HG03103 (cell line): Measurements from ENCODE around the gene SGCE.

Experiments
- ATAC-seq: cut with Tn5 transposase; IDR thresholded peaks from one replicate; pipeline ENCODE4 v1.9.1; 2021; ENCODE audit warnings: low read depth; ENCODE audit not compliant: unreplicated experiment

SGCE gene

GRCh38 chr7:94630855-94631254 is 25.1 kb downstream of the SGCE start:
- no peak for ATAC-seq

GRCh38 chr7:94623820-94624219 is 32.1 kb downstream of the SGCE start:
- no peak for ATAC-seq

GRCh38 chr7:94621120-94621519 is 34.8 kb downstream of the SGCE start:
- ATAC-seq: no peak

GRCh38 chr7:94620703-94621118 is 35.2 kb downstream of the SGCE start:
- ATAC-seq: peak; percentile 96

- no peak for ATAC-seq
These were observed 37.8 kb downstream of the SGCE start for GRCh38 chr7:94618126-94618525.

- no peak for ATAC-seq
These were observed 39.1 kb downstream of the SGCE start for GRCh38 chr7:94616855-94617254.

GRCh38 chr7:94615666-94616065 is 40.3 kb downstream of the SGCE start:
- no peak for ATAC-seq

- ATAC-seq: no peak
These were observed 43.3 kb downstream of the SGCE start for GRCh38 chr7:94612661-94613060.

- no peak for ATAC-seq
These were observed 43.7 kb downstream of the SGCE start for GRCh38 chr7:94612253-94612652.

- ATAC-seq: no peak
These were observed 46.4 kb downstream of the SGCE start for GRCh38 chr7:94609561-94609960.

- peak; percentile 83 for ATAC-seq
These were observed 50.9 kb downstream of the SGCE start for GRCh38 chr7:94605031-94605430.

GRCh38 chr7:94602181-94602580 is 53.8 kb downstream of the SGCE start:
- ATAC-seq: no peak

- ATAC-seq: no peak
These were observed 55.7 kb downstream of the SGCE start for GRCh38 chr7:94600267-94600666.

- no peak for ATAC-seq
These were observed 60.2 kb downstream of the SGCE start for GRCh38 chr7:94595717-94596116.

GRCh38 chr7:94594882-94595281 is 61.1 kb downstream of the SGCE start:
- ATAC-seq: no peak

GRCh38 chr7:94591176-94591575 is 64.8 kb downstream of the SGCE start:
- no peak for ATAC-seq

GRCh38 chr7:94590526-94591162 is 65.3 kb downstream of the SGCE start:
- ATAC-seq: no peak

- ATAC-seq: no peak
These were observed 67.9 kb downstream of the SGCE start for GRCh38 chr7:94588075-94588474.

- ATAC-seq: no peak
These were observed 71.8 kb downstream of the SGCE start for GRCh38 chr7:94584113-94584512.

- no peak for ATAC-seq
These were observed 75.3 kb downstream of the SGCE start for GRCh38 chr7:94580601-94581000.

GRCh38 chr7:94579470-94579869 is 76.5 kb downstream of the SGCE start:
- no peak for ATAC-seq

GRCh38 chr7:94578614-94579013 is 77.3 kb downstream of the SGCE start:
- ATAC-seq: no peak

- no peak for ATAC-seq
These were observed 78.6 kb downstream of the SGCE start for GRCh38 chr7:94577357-94577756.
